ENCODE data around the gene TP53I13.

GRCh38 chr17:29557739-29558116 lies 10.8 kb upstream of the TP53I13 start:
- TF ChIP-seq CTCF (IDR thresholded peaks at IDR 0.05 in 2 of 3, conservative IDR thresholded peaks at IDR 0.05 in 1 of 3; ENCODE audit: control insufficient read depth in 2 of 3, extremely low read depth in 1 of 3, insufficient read depth in 1 of 3, low read depth in 3 of 3, low read length in 3 of 3) (no peak), CHD1 (IDR thresholded peaks at IDR 0.05; ENCODE audit: low read depth, low read length) (no peak), EP300 (IDR thresholded peaks at IDR 0.05; ENCODE audit: borderline replicate concordance in 1 of 2, control insufficient read depth in 1 of 2, low read depth in 2 of 2, low read length in 2 of 2) (no peak), POLR2A (IDR thresholded peaks at IDR 0.05; ENCODE audit: low read depth, low read length) (no peak), MEF2A (IDR thresholded peaks at IDR 0.05; ENCODE audit: insufficient read depth, low read depth, low read length) (no peak), ESRRA (IDR thresholded peaks at IDR 0.05; ENCODE audit: low read length) (no peak), EZH2 (IDR thresholded peaks at IDR 0.05; ENCODE audit: borderline replicate concordance, control insufficient read depth, low read depth, low read length) (no peak)
